HG03520 (cell line): Measurements from ENCODE around the gene RAB9A.
A peak's percentile ranks its signal among the peaks of the same experiment; 100 is the strongest.
"Not testable (repeated sequence)": the region's sequence is repeated elsewhere in the genome, so short reads cannot be mapped to it uniquely, and the experiment has no call there.

Experiments used
- ATAC-seq: cut with Tn5 transposase; IDR thresholded peaks from one replicate; pipeline ENCODE4 v1.9.1; 2021; ENCODE audit warnings: mild to moderate bottlenecking, moderate library complexity; ENCODE audit not compliant: unreplicated experiment

RAB9A gene

DNA sequence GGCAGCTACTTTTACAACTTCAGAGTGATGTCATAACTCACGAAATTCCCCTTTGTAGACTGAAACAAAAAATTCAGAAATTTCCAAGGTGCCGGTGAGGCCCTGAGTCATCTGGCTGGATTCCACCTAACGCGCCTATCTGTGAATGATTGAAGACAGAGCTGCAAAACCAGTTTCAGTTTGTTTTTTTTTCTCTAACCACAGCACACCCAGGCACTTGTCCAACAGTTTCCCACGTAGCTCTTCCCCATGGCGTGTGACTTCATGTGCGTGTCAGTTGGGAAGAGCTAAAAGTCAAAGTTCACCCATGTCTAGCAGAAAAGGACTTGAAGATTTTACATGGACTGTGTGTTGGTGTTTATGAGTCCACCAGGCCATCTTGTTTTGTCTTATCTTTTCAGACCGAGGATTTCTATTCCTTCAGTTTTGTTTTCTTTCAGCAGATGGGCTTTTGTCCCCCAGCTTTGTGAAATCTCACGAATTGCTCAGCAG lies 19.6 kb upstream of the RAB9A start:
- ATAC-seq: peak; percentile 69

DNA sequence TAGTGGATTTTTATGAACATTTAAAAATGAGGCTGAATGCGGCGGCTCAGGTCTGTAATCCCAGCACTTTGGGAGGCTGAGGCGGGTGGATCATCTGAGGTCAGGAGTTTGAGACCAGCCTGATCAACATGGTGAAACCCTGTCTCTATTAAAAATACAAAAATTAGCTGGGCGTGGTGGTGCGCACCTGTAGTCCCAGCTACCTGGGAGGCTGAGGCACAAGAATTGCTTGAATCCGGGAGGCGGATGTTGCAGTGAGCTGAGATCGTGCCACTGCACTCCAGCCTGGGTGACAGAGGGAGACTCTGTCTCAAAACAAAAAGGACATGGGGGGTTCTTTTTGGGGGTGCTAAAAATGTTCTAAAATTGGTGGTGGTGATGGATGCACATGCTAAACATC lies 19.2 kb upstream of the RAB9A start:
- not testable (repeated sequence) for ATAC-seq

DNA sequence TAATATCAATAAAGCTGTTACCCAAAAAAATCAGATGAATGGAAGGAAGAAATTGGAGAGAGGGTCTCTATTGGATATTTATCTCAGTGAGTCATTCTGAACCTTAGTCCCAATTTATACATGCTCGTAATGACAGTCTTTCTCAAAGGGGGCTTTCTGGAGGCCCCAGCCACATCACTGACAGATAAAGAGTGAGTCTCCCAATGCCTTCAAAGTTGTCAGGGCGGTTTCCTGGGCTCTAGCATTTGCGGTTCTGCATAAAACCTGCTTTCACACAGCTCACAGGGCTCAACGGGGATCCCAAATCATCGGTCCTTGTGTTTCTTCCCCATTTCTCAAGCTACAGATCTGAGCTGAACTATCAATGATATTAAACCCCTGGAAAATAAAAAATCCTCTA lies 18.7 kb upstream of the RAB9A start:
- ATAC-seq: no peak

DNA sequence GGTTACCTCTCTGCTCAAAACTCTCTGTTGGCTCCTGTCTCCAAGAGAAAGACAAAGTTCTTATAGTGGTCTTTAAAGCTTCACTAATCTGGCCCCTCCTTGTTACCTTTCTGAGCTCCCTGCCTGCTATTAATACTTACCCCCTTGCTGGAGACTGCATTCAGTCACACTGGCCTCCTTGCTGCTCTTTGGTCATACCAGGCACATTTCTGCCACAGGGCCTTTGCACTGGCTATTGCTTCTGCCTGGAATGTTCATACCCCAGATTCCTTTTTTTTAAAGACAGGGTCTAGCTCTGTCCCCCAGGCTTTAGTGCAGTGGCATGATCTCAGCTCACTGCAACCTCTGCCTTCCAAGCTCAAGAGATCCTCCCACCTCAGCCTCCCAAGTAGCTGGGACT lies 15.9 kb upstream of the RAB9A start:
- no peak for ATAC-seq

DNA sequence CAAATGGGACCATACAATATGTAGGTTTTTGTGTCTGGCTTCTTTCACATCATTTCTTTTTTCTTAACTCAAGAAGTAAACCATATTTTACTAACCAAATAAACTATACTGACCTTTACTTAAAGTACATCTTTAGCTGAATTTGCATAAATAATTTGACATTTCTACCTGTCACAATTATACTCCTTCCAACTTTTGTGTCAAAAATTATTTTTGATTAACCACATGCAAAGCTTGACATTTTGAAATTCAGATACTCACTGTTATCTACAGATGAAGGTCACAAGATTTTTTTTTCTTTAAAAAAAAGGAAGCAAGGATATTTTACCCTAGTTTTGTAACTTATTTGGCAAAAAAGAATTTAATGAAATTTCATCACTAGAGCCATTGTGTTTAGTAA lies 12.0 kb upstream of the RAB9A start:
- no peak for ATAC-seq

DNA sequence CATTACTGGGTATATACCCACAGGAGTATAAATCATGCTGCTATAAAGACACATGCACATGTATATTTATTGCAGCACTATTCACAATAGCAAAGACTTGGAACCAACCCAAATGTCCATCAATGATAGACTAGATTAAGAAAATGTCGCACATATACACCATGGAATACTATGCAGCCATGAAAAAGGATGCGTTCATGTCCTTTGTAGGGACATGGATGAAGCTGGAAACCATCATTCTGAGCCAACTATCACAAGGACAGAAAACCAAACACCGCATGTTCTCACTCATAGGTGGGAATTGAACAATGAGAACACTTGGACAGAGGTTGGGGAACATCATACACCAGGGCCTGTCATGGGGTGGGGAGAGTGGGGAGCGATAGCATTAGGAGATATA lies 9.2 kb upstream of the RAB9A start:
- not testable (repeated sequence) for ATAC-seq

DNA sequence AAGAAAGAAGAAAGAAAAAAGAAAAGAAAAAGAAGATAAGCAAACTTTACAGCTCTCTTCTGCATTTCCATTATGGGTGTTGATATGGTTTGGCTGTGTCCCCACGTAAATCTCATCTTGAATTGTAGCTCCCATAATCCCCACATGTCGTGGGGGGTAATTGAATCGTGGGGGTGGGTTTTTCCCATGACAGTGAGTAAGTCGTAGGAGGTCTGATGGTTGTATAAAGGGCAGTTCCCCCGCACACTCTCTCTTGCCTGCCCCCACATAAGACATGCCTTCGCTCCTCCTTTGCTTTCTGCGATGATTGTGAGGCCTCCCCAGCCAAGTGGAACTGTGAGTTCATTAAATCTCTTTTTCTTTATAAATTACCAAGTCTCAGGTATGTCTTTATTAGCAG lies 7.3 kb upstream of the RAB9A start:
- ATAC-seq: no peak

DNA sequence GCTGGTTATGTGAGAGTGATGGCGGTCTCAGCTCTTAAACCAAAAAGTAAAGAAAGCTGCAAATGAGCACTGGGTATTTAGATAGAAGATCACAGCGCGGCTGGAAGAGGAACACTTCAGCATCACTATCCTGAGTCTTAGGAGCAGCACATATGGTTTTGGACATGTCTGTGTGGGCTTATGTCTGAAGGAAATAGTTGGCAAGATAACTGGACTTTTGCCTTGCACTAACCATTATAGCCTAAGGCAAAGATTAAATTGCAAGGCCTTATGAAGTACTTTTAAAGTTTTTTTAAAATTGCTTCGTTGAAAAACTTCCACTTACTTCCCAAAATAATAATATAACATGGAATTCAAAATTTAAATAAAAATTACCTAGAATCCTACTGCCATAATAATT lies 4.6 kb upstream of the RAB9A start:
- ATAC-seq: no peak

DNA sequence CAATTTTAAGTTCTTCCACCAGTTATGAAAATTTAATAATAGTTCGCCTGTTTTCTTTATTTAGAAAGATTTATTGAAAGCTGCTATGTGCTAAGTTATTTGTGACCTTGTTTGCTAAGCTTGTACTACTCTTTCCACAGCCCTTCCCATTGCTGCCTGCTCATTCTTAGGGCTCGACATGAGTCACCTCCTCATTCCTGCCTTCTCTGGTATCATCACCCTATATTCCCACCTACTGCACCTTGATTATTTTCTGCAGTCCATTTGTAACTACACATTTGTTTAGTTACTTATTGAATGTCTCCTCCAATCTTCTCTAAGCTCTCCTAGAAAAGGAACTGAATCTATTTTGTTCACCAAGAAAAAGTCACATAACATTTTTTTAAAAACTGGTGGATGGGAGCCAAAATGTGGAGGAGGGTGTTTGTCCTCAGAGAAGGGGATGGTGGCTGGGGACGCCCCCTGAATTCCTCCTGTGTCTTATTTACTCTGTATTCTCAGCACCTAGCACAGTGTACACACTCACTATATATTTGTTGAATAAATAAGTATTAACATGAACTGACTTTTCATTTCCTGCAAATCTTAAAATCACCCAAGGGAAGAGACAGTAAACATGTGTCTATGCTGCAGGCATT lies 3.7 kb upstream of the RAB9A start:
- ATAC-seq: no peak

DNA sequence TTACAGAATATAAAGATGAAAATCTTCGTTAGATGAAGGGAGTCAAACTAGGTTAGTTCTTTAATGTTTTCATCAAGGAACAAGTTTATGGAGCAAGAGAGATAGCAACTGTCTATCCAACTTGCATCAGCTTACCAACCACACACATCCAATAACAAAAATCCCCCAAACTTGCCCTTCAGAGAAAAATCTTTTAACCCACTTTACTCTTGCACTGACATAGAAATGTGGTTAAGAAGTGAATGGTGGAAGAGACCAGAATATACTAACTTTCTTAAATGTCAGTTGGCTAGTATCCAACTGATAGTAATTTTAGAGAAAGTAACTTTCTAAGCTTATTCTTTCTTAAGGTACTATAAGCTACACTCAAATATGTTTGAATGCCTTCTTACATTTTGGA lies 1.7 kb upstream of the RAB9A start:
- no peak for ATAC-seq

DNA sequence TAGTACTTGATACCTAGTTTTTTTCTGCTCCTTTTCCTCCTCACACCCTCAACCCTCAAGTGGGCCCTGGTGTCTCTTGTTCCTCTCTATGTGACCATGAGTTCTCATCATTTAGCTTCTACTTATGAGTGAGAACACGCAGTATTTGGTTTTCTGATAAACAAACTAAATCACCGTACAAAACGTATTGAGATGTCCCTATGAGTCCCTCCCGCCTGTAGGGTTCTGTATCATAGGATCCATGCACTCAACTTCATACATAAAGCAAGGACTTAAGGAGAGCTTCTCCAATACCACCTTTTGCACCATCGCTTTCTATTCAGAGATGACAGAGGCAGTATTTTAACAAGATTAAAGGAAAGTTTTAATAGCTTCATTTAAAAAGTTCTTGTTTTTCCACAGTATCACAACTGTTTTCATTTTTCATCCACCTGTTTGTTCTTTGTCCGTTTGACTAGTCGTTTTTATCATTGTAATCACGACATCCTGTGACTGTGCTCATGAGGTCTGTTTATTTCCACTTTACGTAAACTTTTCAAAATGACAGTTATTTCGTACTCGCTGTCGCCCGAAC lies 457 bp upstream of the RAB9A start:
- ATAC-seq: no peak

DNA sequence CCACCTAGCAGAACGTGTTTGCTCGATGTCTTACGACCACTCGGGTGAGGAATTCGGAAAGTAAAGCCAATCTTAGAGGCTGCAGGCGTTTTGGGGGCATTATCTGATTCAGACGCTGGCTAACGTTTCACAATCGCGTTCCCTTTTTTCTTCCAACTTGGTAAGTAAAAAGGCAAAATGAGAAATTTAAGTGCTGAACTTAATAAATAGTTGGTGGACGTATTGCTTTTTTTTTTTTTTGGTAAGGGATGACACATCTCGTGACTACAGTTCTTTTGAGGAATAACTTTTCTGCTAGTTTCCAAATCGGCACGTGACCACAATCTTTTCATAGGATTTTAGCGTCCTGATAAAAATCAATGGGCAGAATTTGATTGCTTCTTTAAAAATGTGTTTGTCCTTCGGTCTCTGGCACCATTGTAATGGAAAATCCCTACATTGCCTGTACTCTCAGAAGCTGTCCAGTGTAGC lies 848 bp downstream of the RAB9A start:
- ATAC-seq: no peak

DNA sequence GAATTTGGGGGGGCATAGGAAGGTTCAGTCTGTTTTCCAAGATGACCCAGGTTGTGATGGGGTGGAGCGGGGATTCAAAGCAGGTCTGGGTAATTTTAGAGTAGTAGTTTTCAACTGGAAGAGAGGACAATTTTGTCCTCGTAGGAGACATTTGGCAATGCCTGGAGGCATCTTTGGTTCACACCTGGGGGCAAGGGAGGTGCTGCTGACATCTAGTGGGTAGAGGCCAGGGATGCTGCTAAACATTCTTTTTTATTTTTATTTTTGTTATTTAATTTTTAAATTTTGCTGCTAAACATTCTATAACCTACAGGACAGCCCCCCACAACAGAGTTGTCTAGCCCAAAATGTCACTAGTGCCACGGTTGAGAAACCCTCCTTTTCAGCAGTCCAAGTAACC lies 1.9 kb downstream of the RAB9A start:
- no peak for ATAC-seq

DNA sequence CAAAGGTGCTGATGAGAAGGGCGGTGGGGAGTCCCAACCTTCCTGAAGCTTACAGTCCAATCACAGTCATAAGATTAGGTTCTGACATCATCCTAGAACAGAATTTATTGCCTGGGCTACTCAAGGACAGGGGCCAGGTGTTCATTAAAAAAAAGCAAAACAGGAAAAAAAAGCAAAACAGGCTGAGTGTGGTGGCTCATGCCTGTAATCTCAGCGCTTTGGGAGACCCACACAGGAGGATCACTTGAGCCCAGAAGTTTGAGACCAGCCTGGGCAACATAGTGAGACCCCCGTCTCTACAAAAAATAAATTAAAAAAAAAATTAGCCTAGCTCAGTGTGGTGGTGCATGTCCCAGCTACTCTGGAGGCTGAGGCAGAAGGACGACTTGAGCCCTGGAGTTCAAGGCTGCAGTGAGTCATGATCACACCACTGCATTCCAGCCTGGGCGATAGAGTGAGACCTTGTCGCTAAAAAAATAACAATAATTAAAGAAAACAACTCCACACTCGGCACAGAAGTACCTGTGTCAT lies 3.0 kb downstream of the RAB9A start:
- no peak for ATAC-seq

DNA sequence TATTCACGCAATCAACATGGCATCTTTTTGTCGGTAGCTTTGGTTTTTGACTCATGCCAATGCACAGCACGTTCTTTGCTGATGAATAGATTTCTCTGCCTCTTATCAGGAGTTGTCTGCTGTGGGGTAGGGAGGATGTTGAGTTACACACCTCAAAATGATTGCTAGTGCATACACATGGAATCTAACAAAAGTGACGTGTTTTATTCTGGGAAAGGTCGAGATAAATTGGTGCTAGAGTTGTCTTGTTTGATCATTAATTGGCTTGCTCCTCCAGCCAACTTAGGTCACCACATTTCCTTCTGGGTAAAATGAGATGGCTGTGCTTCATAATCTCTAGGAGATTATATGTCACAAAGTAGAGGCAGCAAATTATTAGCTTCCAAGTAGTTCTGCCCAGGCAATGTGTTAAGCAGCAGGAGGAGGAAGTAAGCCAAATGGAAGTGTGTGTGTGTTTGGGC lies 3.9 kb downstream of the RAB9A start:
- no peak for ATAC-seq

DNA sequence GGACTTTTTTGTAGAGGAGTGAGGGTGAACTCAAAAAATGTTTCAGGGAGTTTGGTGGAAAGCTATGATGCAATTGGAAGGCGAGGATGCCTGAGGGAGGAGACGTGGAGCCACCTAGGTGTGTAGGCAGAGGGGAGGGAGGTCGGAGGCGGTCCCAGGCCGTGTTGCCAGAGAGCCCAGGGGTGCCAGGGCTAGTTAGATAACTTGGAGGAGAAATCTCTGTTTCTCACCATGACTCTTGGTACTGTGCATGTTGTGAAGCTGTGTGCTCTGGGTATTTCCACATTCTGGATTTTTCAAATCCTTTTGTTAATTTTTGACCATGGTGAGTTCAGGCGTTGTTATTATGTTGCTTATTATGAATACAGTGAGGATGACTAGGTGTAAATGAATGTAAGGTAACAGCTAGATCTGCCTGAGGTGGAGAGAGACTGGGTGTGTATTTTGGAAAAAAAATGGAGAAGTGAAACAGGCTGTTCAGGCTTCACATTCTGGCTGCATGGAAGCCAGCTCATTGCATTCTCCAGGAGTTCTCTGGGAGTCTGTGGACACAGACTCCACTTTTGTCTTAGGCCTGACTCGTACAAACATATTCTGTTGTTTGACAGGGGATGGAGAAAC lies 4.5 kb downstream of the RAB9A start:
- ATAC-seq: no peak

DNA sequence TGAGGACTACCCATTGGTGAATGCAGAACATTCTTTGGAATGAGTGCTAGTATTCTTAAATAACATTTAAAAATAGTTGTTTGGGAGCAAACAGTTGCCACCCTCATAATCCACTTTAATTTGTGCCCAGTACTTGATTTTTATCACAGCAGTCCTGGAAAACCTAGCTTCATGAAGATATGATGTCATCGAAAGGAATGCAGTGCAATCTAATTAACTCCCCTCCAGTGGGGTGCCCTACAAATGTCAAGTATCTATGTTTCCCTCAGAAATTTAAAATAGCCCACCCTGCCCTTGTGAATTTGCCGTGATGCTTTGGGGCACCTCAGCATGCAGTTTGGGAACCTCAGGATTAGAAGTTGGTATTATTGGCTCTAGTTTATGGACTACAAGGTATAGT lies 5.4 kb downstream of the RAB9A start:
- no peak for ATAC-seq

DNA sequence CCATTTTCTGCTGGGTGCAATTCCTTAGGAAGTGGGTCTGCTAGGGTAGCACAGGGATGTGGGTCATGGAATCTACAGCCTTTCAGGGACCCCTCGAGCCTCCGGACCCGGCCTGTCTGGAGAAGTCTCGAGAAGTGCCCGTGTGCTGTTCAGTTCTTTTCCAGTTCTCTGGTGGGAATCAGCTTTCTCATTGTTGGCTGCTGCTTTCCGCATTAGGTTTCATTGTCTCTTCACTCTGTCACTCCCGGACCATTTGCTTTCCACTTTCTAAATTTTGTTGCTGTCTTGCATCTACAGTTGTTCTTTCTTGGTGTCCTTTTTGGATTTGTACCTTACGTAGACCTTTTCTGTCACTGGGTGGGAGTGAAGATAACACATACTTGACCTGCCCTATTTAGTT lies 6.1 kb downstream of the RAB9A start:
- ATAC-seq: no peak

DNA sequence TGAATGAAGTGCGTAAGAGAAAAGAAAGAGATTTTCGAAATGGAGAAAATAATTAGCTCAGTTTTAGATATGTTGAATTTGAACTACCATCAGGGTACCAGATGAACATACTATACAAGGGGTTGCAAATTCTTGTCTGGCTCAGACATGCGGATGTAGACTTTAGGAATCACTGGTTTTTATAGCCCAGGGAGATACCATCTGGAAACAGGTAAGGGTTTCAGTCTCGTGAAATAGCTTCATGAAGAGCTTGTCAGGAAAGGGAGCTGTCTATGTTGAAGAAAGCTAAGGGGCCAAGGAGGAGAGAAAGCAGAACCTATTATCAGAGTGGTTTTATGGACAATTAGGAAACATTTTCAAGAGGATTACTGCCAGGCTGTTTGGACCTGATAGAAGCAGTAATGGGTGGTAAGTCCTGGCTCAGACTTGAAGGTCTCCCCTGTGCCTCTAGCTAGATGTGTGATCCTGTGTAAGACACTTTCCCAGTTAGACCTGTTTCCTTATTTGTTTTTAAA lies 6.7 kb downstream of the RAB9A start:
- no peak for ATAC-seq

DNA sequence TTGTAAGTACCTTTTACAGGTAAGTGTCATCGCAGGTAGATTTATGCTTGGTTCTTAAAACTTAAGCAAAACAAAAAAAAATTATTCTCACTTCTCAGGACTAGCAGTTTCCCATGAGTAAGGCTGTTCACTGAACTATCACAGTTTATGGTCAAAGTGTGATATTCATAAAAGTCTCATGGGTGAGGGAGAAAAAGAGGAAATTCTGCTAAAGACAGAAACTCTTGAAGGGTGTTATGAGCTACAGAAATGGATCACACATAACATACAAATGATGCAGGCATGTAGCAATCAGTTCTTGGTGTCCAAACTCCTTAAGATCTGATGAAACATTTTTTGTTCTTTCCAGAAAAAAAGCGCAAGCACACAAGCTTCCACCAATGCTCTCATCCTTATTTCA lies 8.5 kb downstream of the RAB9A start:
- no peak for ATAC-seq

DNA sequence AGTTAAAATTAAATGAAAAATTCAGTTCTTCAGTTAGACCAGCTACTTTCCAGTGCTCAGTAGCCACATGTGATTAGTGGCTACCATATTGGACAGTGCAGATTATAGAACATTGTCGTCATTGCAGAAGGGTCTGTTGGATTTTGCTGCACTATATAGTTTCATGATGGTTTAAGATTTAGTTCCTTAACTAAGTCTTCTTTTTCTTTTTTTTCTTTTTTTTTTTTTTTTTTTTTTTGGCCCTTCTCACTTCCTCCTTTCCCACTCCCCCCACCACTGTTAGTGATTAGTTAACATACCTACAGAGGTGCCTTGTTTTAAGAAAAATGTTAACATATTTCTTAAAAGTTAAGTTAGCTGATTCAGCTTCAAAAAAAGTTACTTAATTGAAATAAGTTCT lies 9.0 kb downstream of the RAB9A start:
- ATAC-seq: no peak

DNA sequence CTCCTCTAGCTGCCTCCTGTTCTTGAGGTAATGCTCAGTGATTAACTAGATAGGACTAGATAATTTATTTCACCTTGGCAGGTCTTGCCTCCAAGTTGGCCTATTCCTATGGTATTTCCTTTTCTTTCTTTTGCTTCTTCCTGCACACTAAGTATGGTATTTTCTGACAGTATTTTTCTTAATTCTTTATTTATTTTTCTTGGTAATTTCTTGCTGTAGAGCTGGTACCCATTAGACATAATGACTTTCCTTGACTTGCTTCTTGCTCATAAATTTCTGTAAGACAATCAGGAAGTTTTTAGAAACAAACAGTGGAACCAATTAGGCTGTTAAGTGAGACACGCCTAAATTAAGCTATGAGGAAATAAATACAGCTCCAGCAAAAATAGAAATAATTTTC lies 9.5 kb downstream of the RAB9A start:
- no peak for ATAC-seq
